ENCODE results near the gene GPC6. TPM values are rescaled to one million over a fixed set of nuclear protein-coding genes. Genes with fewer than 3 reads are reported as not detected.

The GPC6 gene
- total RNA-seq, 1 donor from 2014 or later, result 16.1 TPM

- Mint-ChIP-seq H3K36me3 (ENCODE audit: low read depth, unreplicated experiment) (no peaks in the 10 kb centered on the region), H3K9me3 (ENCODE audit: unreplicated experiment) (no peaks in the 10 kb centered on the region)
- TF ChIP-seq CTCF (IDR thresholded peaks at IDR 0.05; ENCODE audit: unreplicated experiment), result no peak
These were observed 459.3 kb downstream of the GPC6 start for GRCh38 chr13:93685900-93686299.

GRCh38 chr13:93686399-93686798 is 459.8 kb downstream of the GPC6 start:
- DNase-seq (ENCODE audit: low spot score), result no peak
- Mint-ChIP-seq H3K36me3 (ENCODE audit: low read depth, unreplicated experiment) (no peaks in the 10 kb centered on the region), H3K9me3 (ENCODE audit: unreplicated experiment) (no peaks in the 10 kb centered on the region), H3K27me3 (ENCODE audit: unreplicated experiment) (no peaks in the 10 kb centered on the region), H3K4me1 (ENCODE audit: unreplicated experiment) (no peaks in the 10 kb centered on the region), H3K27ac (ENCODE audit: unreplicated experiment) (no peak overlapping the region), H3K4me3 (ENCODE audit: unreplicated experiment) (no peak overlapping the region)
- TF ChIP-seq CTCF (IDR thresholded peaks at IDR 0.05; ENCODE audit: unreplicated experiment), result no peak

More at GRCh38 chr13:93685900-93686299, 459.3 kb downstream of the GPC6 start:
- no peak for DNase-seq (ENCODE audit: low spot score)
- Mint-ChIP-seq H3K27me3 (ENCODE audit: unreplicated experiment) (no peaks in the 10 kb centered on the region), H3K27ac (ENCODE audit: unreplicated experiment) (no peak overlapping the region), H3K4me1 (ENCODE audit: unreplicated experiment) (no peaks in the 10 kb centered on the region), H3K4me3 (ENCODE audit: unreplicated experiment) (no peak overlapping the region)

- Mint-ChIP-seq H3K27ac (ENCODE audit: unreplicated experiment) (no peak overlapping the region), H3K36me3 (ENCODE audit: low read depth, unreplicated experiment) (no peaks in the 10 kb centered on the region), H3K4me1 (ENCODE audit: unreplicated experiment) (no peaks in the 10 kb centered on the region), H3K27me3 (ENCODE audit: unreplicated experiment) (no peaks in the 10 kb centered on the region), H3K9me3 (ENCODE audit: unreplicated experiment) (no peaks in the 10 kb centered on the region), H3K4me3 (ENCODE audit: unreplicated experiment) (no peak overlapping the region)
- no peak for DNase-seq (ENCODE audit: low spot score)
- no peak for TF ChIP-seq CTCF (IDR thresholded peaks at IDR 0.05; ENCODE audit: unreplicated experiment)
These were observed 460.7 kb downstream of the GPC6 start for GRCh38 chr13:93687261-93687660.

GRCh38 chr13:93689333-93689732 is 462.7 kb downstream of the GPC6 start:
- no peak overlapping the region for H3K4me3 Mint-ChIP-seq (ENCODE audit: unreplicated experiment)
- no peaks in the 10 kb centered on the region for H3K27me3 Mint-ChIP-seq (ENCODE audit: unreplicated experiment)
- H3K36me3 Mint-ChIP-seq (ENCODE audit: low read depth, unreplicated experiment), result no peaks in the 10 kb centered on the region
- no peak for TF ChIP-seq CTCF (IDR thresholded peaks at IDR 0.05; ENCODE audit: unreplicated experiment)
- no peaks in the 10 kb centered on the region for H3K9me3 Mint-ChIP-seq (ENCODE audit: unreplicated experiment)
- H3K4me1 Mint-ChIP-seq (ENCODE audit: unreplicated experiment), result no peaks in the 10 kb centered on the region
- no peak overlapping the region for H3K27ac Mint-ChIP-seq (ENCODE audit: unreplicated experiment)
- no peak for DNase-seq (ENCODE audit: low spot score)

GRCh38 chr13:93690139-93690538 is 463.5 kb downstream of the GPC6 start:
- Mint-ChIP-seq H3K27ac (ENCODE audit: unreplicated experiment) (no peak overlapping the region), H3K9me3 (ENCODE audit: unreplicated experiment) (no peaks in the 10 kb centered on the region), H3K36me3 (ENCODE audit: low read depth, unreplicated experiment) (no peaks in the 10 kb centered on the region), H3K27me3 (ENCODE audit: unreplicated experiment) (no peaks in the 10 kb centered on the region), H3K4me3 (ENCODE audit: unreplicated experiment) (no peak overlapping the region), H3K4me1 (ENCODE audit: unreplicated experiment) (no peaks in the 10 kb centered on the region)
- TF ChIP-seq CTCF (IDR thresholded peaks at IDR 0.05; ENCODE audit: unreplicated experiment), result no peak
- peak; percentile 28 for DNase-seq (ENCODE audit: low spot score)

Data from endothelial cell (in vitro differentiated cells).